ENCODE results near the gene MZB1.

GRCh38 chr5:139391570-139392323 is 2.0 kb upstream of the MZB1 start:
- TF ChIP-seq CTCF (IDR thresholded peaks at IDR 0.05) = no peak
- TF ChIP-seq POLR2A (IDR thresholded peaks at IDR 0.05) = no peak

Measured in thyroid gland (tissue), 4 donors.